OCI-LY7 (cell line): ENCODE data around the gene PAPLN. TPM values are rescaled to one million over a fixed set of nuclear protein-coding genes. Genes with fewer than 3 reads are reported as not detected.

Source experiments
- BruUV-seq: library from RNA; stranded (reverse); fragments of 400-500 nt; replicated peaks from 2 replicates; lab custom pipeline; 2021; lab: Mats Ljungman, UMichigan
- CTCF ChIA-PET: fragments of 300-600 bp; sonication (Branson Sonifier 250); formaldehyde crosslinking; loops from one replicate; lab custom pipeline; 2022; ENCODE audit warnings: antibody characterized with exemption; ENCODE audit not compliant: unreplicated experiment; lab: Charles Lee
- POLR2A ChIA-PET: fragments of 300-600 bp; sonication (Branson Sonifier 250); formaldehyde crosslinking; loops from one replicate; lab custom pipeline; 2022; ENCODE audit warnings: antibody characterized with exemption; lab: Charles Lee
- DNase-seq: peaks from one replicate; pipeline ENCODE4 v3.0.0-alpha.2; 2015; ENCODE audit warnings: low spot score
- H2AFZ ChIP-seq: fragments of 200-600 bp; sonication (generic), shearing (Covaris generic); 2 replicates; pipeline ENCODE4 v1.6.1; 2014; ENCODE audit warnings: mild to moderate bottlenecking, antibody characterized with exemption, low read length, moderate library complexity
- H3K27ac ChIP-seq: fragments of 200-600 bp; sonication (generic); 2 replicates; pipeline ENCODE4 v1.5.1; 2014; ENCODE audit warnings: mixed run types, low read depth, mild to moderate bottlenecking, moderate library complexity, low read length, inconsistent platforms; ENCODE audit not compliant: poor library complexity, severe bottlenecking
- H3K36me3 ChIP-seq: fragments of 200-600 bp; sonication (generic); 2 replicates; pipeline ENCODE4 v1.6.1; 2014; ENCODE audit warnings: mild to moderate bottlenecking, antibody characterized with exemption, low read length, moderate library complexity, mixed read lengths; ENCODE audit not compliant: insufficient read depth
- H3K4me1 ChIP-seq: fragments of 200-600 bp; sonication (generic); 2 replicates; pipeline ENCODE4 v1.5.1; 2014; ENCODE audit warnings: mild to moderate bottlenecking, low read length; ENCODE audit not compliant: insufficient read depth, poor library complexity, severe bottlenecking
- H3K4me2 ChIP-seq: fragments of 200-600 bp; sonication (generic); 2 replicates; pipeline ENCODE4 v1.6.1; 2014; ENCODE audit warnings: mild to moderate bottlenecking, low read length
- H3K4me3 ChIP-seq: fragments of 200-600 bp; sonication (generic); 2 replicates; pipeline ENCODE4 v1.5.1; 2014; ENCODE audit warnings: mild to moderate bottlenecking, low read depth, low read length; ENCODE audit not compliant: poor library complexity, severe bottlenecking
- H3K79me2 ChIP-seq: fragments of 200-600 bp; sonication (generic); 2 replicates; pipeline ENCODE4 v1.6.1; 2016; ENCODE audit warnings: low read depth, mild to moderate bottlenecking, low read length, moderate library complexity, mixed read lengths; ENCODE audit not compliant: insufficient read depth
- H3K9me2 ChIP-seq: fragments of 200-600 bp; sonication (generic); 2 replicates; pipeline ENCODE4 v1.6.1; 2016; ENCODE audit warnings: mild to moderate bottlenecking, low read length, mixed read lengths; ENCODE audit not compliant: insufficient read depth
- H3K9me3 ChIP-seq: fragments of 200-600 bp; sonication (generic); 2 replicates; pipeline ENCODE4 v1.6.1; 2014; ENCODE audit warnings: mild to moderate bottlenecking, mixed run types, low read length, mixed read lengths
- H4K20me1 ChIP-seq: fragments of 200-600 bp; sonication (generic); 2 replicates; pipeline ENCODE4 v1.6.1; 2014; ENCODE audit warnings: mild to moderate bottlenecking, antibody characterized with exemption, low read length, moderate library complexity, mixed read lengths; ENCODE audit not compliant: insufficient read depth
- EZH2phosphoT487 ChIP-seq: fragments of 200-600 bp; sonication (generic); IDR thresholded peaks from 2 replicates; pipeline ENCODE4 v1.6.1; 2018; ENCODE audit warnings: low read depth, borderline replicate concordance, mild to moderate bottlenecking, mixed run types, antibody characterized with exemption, low read length, moderate library complexity, mixed read lengths
- intact Hi-C: fragments of 100-400 bp; cut with micrococcal nuclease; formaldehyde crosslinking; loops from one replicate; pipeline ENCODE4 v1.10.0; 2022; ENCODE audit not compliant: unreplicated experiment
- total RNA-seq, 2 experiments: library from RNA; depleted of rRNA in 1 of 2; stranded (reverse); fragments of >200 nt in 1 of 2; shearing (Covaris generic) in 1 of 2; gene quantifications; 2 replicates each; pipeline ENCODE4 v1.2.3, GENCODE V29; 2014 to 2022
- TF ChIP-seq, protein P1 (sequence below): fragments of 200-600 bp; sonication (generic); conservative IDR thresholded peaks from 2 replicates; pipeline ENCODE4 v1.5.1; 2014; ENCODE audit warnings: mild to moderate bottlenecking, antibody characterized with exemption, low read length, moderate library complexity, mixed read lengths

The PAPLN gene
- total RNA-seq, 2 experiments from 2014 or later: 4.0 to 9.0 TPM

DNA sequence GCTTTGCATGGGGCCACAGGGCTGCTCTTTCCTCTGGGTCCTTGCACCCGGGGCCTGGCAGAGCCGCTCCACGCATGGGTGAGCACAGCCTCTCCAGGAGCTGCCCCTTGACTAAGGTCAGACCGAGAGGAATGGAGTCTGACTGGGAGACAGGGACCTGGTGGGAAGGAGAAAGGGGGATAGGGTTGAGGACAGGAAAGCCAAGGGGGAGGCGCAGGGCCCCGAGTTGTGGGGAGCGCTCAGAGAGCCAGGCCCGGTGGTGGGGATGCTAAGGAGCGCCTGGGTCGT is 16.0 kb downstream of the PAPLN start:
- intact Hi-C loops: no loop called here
- POLR2A ChIA-PET: no interaction called here
- no TSS peak for BruUV-seq
- Histone ChIP-seq H3K4me1 (peaks cover 22% of the 10 kb centered on the region), H3K79me2 (no peaks in the 10 kb centered on the region), H3K9me3 (no peaks in the 10 kb centered on the region), H3K4me2 (no peak overlapping the region), H3K9me2 (no peaks in the 10 kb centered on the region), H3K27ac (no peak overlapping the region), H3K36me3 (no peaks in the 10 kb centered on the region), H3K4me3 (no peak overlapping the region), H4K20me1 (no peaks in the 10 kb centered on the region), H2AFZ (no peak overlapping the region)
- CTCF ChIA-PET: no interaction called here
- TF ChIP-seq EZH2phosphoT487: no peak
- TF ChIP-seq, protein P1, sequence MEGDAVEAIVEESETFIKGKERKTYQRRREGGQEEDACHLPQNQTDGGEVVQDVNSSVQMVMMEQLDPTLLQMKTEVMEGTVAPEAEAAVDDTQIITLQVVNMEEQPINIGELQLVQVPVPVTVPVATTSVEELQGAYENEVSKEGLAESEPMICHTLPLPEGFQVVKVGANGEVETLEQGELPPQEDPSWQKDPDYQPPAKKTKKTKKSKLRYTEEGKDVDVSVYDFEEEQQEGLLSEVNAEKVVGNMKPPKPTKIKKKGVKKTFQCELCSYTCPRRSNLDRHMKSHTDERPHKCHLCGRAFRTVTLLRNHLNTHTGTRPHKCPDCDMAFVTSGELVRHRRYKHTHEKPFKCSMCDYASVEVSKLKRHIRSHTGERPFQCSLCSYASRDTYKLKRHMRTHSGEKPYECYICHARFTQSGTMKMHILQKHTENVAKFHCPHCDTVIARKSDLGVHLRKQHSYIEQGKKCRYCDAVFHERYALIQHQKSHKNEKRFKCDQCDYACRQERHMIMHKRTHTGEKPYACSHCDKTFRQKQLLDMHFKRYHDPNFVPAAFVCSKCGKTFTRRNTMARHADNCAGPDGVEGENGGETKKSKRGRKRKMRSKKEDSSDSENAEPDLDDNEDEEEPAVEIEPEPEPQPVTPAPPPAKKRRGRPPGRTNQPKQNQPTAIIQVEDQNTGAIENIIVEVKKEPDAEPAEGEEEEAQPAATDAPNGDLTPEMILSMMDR: no peak
- DNase-seq: no peak

DNA sequence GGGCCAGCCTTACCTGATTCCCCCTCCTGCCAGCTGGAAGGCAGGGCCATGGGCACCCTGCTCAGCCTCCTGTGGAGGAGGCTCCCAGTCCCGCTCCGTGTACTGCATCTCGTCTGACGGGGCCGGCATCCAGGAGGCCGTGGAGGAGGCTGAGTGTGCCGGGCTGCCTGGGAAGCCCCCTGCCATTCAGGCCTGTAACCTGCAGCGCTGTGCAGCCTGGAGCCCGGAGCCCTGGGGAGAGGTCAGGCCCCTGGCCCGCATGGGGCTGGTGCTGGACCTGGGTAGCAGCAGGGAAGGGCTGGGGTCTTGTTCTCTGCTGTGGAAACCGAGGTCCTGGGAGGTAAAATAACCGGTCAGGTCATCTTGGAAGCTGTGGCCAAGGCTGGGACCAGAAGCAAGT is 16.4 kb downstream of the PAPLN start:
- intact Hi-C loops: no loop called here
- Histone ChIP-seq H3K4me2 (no peak overlapping the region), H3K9me2 (no peaks in the 10 kb centered on the region), H3K79me2 (no peaks in the 10 kb centered on the region), H4K20me1 (no peaks in the 10 kb centered on the region), H3K4me1 (peaks cover 22% of the 10 kb centered on the region), H2AFZ (no peak overlapping the region), H3K36me3 (no peaks in the 10 kb centered on the region), H3K9me3 (no peaks in the 10 kb centered on the region), H3K27ac (no peak overlapping the region), H3K4me3 (no peak overlapping the region)
- ChIA-PET POLR2A (no interaction called here), CTCF (no interaction called here)
- TF ChIP-seq EZH2phosphoT487: no peak
- TF ChIP-seq, protein P1: no peak
- BruUV-seq: no TSS peak
- DNase-seq: no peak

DNA sequence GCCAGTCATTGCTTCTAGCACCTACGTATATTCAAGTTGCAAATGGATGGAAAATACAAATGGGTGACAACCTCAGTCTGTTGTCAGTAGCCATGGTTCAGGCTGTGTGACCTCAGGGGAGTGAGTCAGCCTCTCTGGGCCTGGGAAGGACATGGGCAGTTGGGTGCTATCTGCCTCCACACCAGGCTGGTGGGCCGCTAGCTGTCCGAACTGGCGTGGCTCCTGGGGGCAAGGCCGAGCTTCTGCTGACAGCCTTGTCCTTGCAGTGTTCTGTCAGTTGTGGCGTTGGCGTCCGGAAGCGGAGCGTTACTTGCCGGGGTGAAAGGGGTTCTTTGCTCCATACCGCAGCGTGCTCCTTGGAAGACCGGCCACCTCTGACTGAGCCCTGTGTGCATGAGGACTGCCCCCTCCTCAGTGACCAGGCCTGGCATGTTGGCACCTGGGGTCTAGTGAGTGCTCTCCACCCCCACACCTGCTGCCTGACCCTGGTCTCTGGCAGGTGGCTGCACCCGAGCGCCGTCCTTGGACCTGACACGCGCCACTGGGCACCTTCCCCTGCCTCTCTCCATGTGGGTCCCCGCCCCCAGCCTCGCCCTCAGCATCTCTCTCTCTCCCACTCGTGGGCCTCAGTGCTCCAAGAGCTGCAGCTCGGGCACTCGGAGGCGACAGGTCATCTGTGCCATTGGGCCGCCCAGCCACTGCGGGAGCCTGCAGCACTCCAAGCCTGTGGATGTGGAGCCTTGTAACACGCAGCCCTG is 17.1 kb downstream of the PAPLN start:
- no peak overlapping the region for H3K4me3 ChIP-seq
- H3K9me2 ChIP-seq: no peaks in the 10 kb centered on the region
- no peak overlapping the region for H2AFZ ChIP-seq
- ChIA-PET POLR2A (no interaction called here), CTCF (no interaction called here)
- H3K36me3 ChIP-seq: no peaks in the 10 kb centered on the region
- no peak for TF ChIP-seq EZH2phosphoT487
- TF ChIP-seq, protein P1: no peak
- H3K4me2 ChIP-seq: no peak overlapping the region
- H3K79me2 ChIP-seq: no peaks in the 10 kb centered on the region
- BruUV-seq: no TSS peak
- peaks cover 16% of the 10 kb centered on the region for H3K4me1 ChIP-seq
- DNase-seq: no peak
- H3K9me3 ChIP-seq: no peaks in the 10 kb centered on the region
- intact Hi-C loops: no loop called here
- H4K20me1 ChIP-seq: no peaks in the 10 kb centered on the region
- no peak overlapping the region for H3K27ac ChIP-seq
